ENCODE measurements around the gene KCNE1. TPM values are rescaled to one million over a fixed set of nuclear protein-coding genes. Genes with fewer than 3 reads are reported as not detected.

KCNE1 gene
- 0.14 and 0.51 TPM in 2 replicates for total RNA-seq (ENCODE audit: low replicate concordance)
- long read RNA-seq, result 0 reads

DNA sequence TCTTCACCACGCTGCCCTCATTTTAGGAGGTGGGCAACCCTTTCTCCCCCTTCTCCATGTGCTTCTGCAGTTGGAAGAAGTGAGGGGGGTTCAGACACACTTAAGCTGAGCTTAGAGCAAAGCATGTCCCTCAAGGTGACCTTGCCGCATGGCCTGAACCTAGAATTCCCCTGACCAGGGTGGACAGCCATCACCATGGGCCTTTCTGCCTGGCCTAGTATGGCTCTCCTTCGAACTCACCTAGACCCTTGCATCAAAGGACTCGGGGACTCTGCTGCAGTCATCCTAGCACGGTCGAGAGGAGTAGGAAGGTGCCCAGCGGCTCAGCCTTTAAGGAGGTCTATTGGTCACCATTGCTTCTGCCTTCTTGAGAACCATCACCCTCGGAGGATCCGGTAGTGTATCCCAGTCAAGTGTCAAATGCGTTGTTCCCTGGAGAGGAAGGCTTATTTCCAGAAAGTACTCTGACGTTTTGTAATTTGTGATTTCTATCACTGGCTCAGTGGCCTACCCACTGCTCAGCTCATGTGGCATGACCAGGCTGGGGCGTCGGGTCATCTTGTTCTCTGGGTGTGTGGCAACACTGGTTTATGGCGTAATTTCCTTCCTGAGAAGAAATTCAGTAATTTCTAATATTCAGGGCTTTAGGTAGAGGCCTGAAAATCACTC, at the start of gene KCNE1:
Gene KCNE1 (minus strand): TSS at position 424 of the 669 bp plus-strand sequence. CDS start 62,576 bp downstream, outside the sequence.
- H3K27me3 Mint-ChIP-seq, result no peaks in the 10 kb centered on the region
- no peak for TF ChIP-seq CTCF (conservative IDR thresholded peaks at IDR 0.05)
- H3K4me3 Mint-ChIP-seq, result no peak within 1 kb of the TSS
- no peak within 1 kb of the TSS for H3K27ac Mint-ChIP-seq
- peaks cover 4% of the 10 kb centered on the region for H3K4me1 Mint-ChIP-seq (ENCODE audit: unreplicated experiment)
- H3K36me3 Mint-ChIP-seq, result peaks cover 4% of the 10 kb centered on the region
- H3K9me3 Mint-ChIP-seq, result no peaks in the 10 kb centered on the region
- DNase-seq (ENCODE audit: extremely low spot score, unreplicated experiment), result no peak

- Mint-ChIP-seq H3K9me3 (peaks cover 5% of the 10 kb centered on the region), H3K4me3 (no peak overlapping the region), H3K4me1 (ENCODE audit: unreplicated experiment) (peaks cover 13% of the 10 kb centered on the region), H3K27me3 (no peaks in the 10 kb centered on the region), H3K27ac (no peak overlapping the region), H3K36me3 (no peaks in the 10 kb centered on the region)
- TF ChIP-seq CTCF (conservative IDR thresholded peaks at IDR 0.05), result no peak
- no peak for DNase-seq (ENCODE audit: extremely low spot score, unreplicated experiment)
Observed at GRCh38 chr21:34561806-34562205, 49.8 kb upstream of the KCNE1 start.

DNA sequence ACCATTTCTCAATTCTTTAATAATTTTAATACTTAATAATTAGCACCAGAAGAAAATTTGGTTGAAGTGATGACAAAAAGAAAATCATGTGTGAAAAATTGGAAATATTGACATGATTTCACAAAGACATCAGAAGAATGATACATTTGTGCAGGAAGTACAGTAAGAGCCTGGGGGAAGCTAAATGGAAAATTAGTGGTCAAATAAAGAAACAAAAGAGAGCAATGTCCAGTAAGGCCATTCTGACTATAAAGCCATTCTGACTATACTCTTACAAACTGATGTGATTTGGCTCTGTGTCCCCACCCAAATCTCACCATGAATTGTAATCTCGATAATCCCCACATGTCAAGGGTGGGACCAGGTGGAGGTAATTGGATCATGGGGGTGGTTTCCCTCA, 48.6 kb upstream of the KCNE1 start:
- no peak overlapping the region for H3K27ac Mint-ChIP-seq
- no peaks in the 10 kb centered on the region for H3K27me3 Mint-ChIP-seq
- H3K36me3 Mint-ChIP-seq, result no peaks in the 10 kb centered on the region
- DNase-seq (ENCODE audit: extremely low spot score, unreplicated experiment), result no peak
- no peak overlapping the region for H3K4me3 Mint-ChIP-seq
- peaks cover 5% of the 10 kb centered on the region for H3K9me3 Mint-ChIP-seq
- H3K4me1 Mint-ChIP-seq (ENCODE audit: unreplicated experiment), result peaks cover 13% of the 10 kb centered on the region
- TF ChIP-seq CTCF (conservative IDR thresholded peaks at IDR 0.05), result no peak

- peaks cover 13% of the 10 kb centered on the region for H3K4me1 Mint-ChIP-seq (ENCODE audit: unreplicated experiment)
- TF ChIP-seq CTCF (conservative IDR thresholded peaks at IDR 0.05), result no peak
- H3K9me3 Mint-ChIP-seq, result peaks cover 8% of the 10 kb centered on the region
- no peaks in the 10 kb centered on the region for H3K27me3 Mint-ChIP-seq
- H3K27ac Mint-ChIP-seq, result no peak overlapping the region
- no peak for DNase-seq (ENCODE audit: extremely low spot score, unreplicated experiment)
- no peak overlapping the region for H3K4me3 Mint-ChIP-seq
- peaks cover under 1% of the 10 kb centered on the region for H3K36me3 Mint-ChIP-seq
Observed at GRCh38 chr21:34560021-34560420, 48.0 kb upstream of the KCNE1 start.

DNA sequence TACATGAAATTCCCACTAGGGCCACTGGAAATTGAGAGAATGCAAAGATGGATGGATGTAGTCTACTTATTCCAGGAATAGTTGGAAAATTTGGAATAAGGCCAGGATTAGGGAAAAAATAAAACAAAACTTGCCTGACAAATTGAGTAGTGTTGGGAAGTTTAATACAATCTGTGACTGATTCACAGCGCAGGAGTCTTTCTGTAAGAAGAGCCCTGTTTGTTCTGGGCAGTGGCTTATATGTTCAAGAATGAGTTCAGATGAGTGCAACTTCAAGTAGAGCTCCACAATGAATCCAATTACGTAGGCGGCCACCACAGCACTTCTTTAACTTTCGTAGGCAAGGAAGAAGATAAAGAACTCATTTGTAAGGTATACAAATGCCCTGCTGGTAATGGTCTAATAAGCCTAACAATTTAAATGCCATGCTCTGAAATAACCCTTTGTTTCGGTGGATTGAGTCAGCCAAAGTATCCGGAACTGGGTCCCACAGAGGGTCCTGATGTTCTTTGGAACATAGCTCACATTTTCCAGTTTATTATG, 47.1 kb upstream of the KCNE1 start:
- Mint-ChIP-seq H3K4me1 (ENCODE audit: unreplicated experiment) (peaks cover 13% of the 10 kb centered on the region), H3K36me3 (peaks cover 9% of the 10 kb centered on the region), H3K27ac (no peak overlapping the region), H3K9me3 (peaks cover 16% of the 10 kb centered on the region), H3K4me3 (no peak overlapping the region), H3K27me3 (no peaks in the 10 kb centered on the region)
- no peak for DNase-seq (ENCODE audit: extremely low spot score, unreplicated experiment)
- TF ChIP-seq CTCF (conservative IDR thresholded peaks at IDR 0.05), result no peak
